IPS-18c (cell line): ENCODE data around the gene CAMK2B.

Source experiments
- H3K4me3 ChIP-seq: 2 replicates; pipeline ENCODE4 v1.7.0; 2013; ENCODE audit warnings: low read depth, mild to moderate bottlenecking, low read length, moderate library complexity; ENCODE audit not compliant: insufficient read depth
- H3K9me3 ChIP-seq: one replicate; pipeline ENCODE4 v1.6.1; 2013; ENCODE audit warnings: mild to moderate bottlenecking, low read length, moderate library complexity; ENCODE audit not compliant: control insufficient read depth, insufficient read depth

Gene CAMK2B

GRCh38 chr7:44325201-44325671, at the start of gene CAMK2B:
Gene CAMK2B (minus strand): TSS chr7:44325594. CDS start chr7:44325421, 173 bp downstream.
- Histone ChIP-seq H3K9me3 (no peaks in the 10 kb centered on the region), H3K4me3 (peak within 1 kb of the TSS; percentile 41; the same call in 1 of the 2 replicates)

- Histone ChIP-seq H3K4me3 (no peak overlapping the region), H3K9me3 (no peaks in the 10 kb centered on the region)
These were observed 48.8 kb upstream of the CAMK2B start for GRCh38 chr7:44374007-44374763.

GRCh38 chr7:44373418-44373740, 48.0 kb upstream of the CAMK2B start:
- Histone ChIP-seq H3K9me3 (no peaks in the 10 kb centered on the region), H3K4me3 (no peak overlapping the region)

- H3K9me3 ChIP-seq, result no peaks in the 10 kb centered on the region
- no peak overlapping the region for H3K4me3 ChIP-seq
These were observed 47.4 kb upstream of the CAMK2B start for GRCh38 chr7:44372560-44373417.

- no peak overlapping the region for H3K4me3 ChIP-seq
- no peaks in the 10 kb centered on the region for H3K9me3 ChIP-seq
These were observed 43.5 kb upstream of the CAMK2B start for GRCh38 chr7:44368885-44369284.

GRCh38 chr7:44368455-44368854, 43.1 kb upstream of the CAMK2B start:
- no peak overlapping the region for H3K4me3 ChIP-seq
- H3K9me3 ChIP-seq, result no peaks in the 10 kb centered on the region

GRCh38 chr7:44367475-44368043, 42.2 kb upstream of the CAMK2B start:
- Histone ChIP-seq H3K9me3 (no peaks in the 10 kb centered on the region), H3K4me3 (no peak overlapping the region)

GRCh38 chr7:44366986-44367385, 41.6 kb upstream of the CAMK2B start:
- Histone ChIP-seq H3K4me3 (no peak overlapping the region), H3K9me3 (no peaks in the 10 kb centered on the region)

GRCh38 chr7:44353668-44354067, 28.3 kb upstream of the CAMK2B start:
- Histone ChIP-seq H3K4me3 (no peak overlapping the region), H3K9me3 (no peaks in the 10 kb centered on the region)

GRCh38 chr7:44348851-44349781, 23.7 kb upstream of the CAMK2B start:
- Histone ChIP-seq H3K9me3 (peaks cover 2% of the 10 kb centered on the region), H3K4me3 (no peak overlapping the region)

- peaks cover 2% of the 10 kb centered on the region for H3K9me3 ChIP-seq
- no peak overlapping the region for H3K4me3 ChIP-seq
These were observed 22.9 kb upstream of the CAMK2B start for GRCh38 chr7:44348300-44348699.

GRCh38 chr7:44347546-44348114, 22.2 kb upstream of the CAMK2B start:
- Histone ChIP-seq H3K9me3 (peaks cover 2% of the 10 kb centered on the region), H3K4me3 (no peak overlapping the region)

GRCh38 chr7:44346063-44346462, 20.7 kb upstream of the CAMK2B start:
- Histone ChIP-seq H3K9me3 (peaks cover 4% of the 10 kb centered on the region), H3K4me3 (no peak overlapping the region)

- no peak overlapping the region for H3K4me3 ChIP-seq
- H3K9me3 ChIP-seq, result peaks cover 2% of the 10 kb centered on the region
These were observed 16.0 kb upstream of the CAMK2B start for GRCh38 chr7:44341401-44341800.

GRCh38 chr7:44338600-44338999, 13.2 kb upstream of the CAMK2B start:
- H3K4me3 ChIP-seq, result no peak overlapping the region
- H3K9me3 ChIP-seq, result peaks cover 2% of the 10 kb centered on the region

GRCh38 chr7:44336491-44336890, 11.1 kb upstream of the CAMK2B start:
- H3K4me3 ChIP-seq, result no peak overlapping the region
- no peaks in the 10 kb centered on the region for H3K9me3 ChIP-seq

GRCh38 chr7:44335184-44335583, 9.8 kb upstream of the CAMK2B start:
- Histone ChIP-seq H3K9me3 (no peaks in the 10 kb centered on the region), H3K4me3 (no peak overlapping the region)
